HG02642 (cell line): ENCODE results near the gene PPBP.
"Not testable (repeated sequence)": the region's sequence is repeated elsewhere in the genome, so short reads cannot be mapped to it uniquely, and the experiment has no call there.

Source experiments
- ATAC-seq: cut with Tn5 transposase; IDR thresholded peaks from one replicate; pipeline ENCODE4 v1.9.1; 2021; ENCODE audit warnings: mild to moderate bottlenecking; ENCODE audit not compliant: unreplicated experiment, poor library complexity

PPBP gene

GRCh38 chr4:73952352-73952751, 35.6 kb downstream of the PPBP start:
- no peak for ATAC-seq

- ATAC-seq, result not testable (repeated sequence)
Observed at GRCh38 chr4:73950376-73950920, 37.5 kb downstream of the PPBP start.

DNA sequence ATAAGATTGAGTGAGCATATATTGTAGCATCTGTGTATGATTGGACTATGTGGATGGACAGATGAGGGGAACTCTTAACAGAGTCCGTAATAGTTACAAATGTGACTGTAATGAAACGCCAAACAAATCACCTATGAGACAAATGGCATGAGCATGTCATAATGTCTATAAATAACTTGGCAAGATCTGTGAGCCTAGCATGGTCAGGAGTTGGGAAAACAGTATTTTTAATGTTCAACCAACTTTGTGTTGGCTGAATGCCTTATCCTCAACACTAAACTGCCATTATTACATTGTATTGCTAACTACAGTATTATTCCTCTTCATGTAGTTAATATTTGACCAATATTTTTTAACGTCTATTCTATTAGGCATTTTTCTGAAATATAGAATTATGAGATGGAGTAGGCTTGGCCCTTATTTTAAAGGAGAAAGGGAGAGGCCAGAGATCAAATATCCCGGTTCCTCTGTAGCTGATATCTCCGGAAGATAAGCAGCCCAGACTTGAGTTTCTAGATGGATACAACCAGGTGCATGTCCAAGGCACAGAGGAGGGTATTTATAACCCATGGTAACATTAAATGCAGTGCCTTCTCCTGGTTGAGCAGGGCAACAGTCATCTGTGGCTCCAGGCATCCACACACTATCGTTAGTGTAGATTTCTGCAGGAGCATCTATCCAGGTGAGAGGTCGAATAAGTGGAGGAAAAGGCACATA, 38.8 kb downstream of the PPBP start:
- ATAC-seq, result no peak

- no peak for ATAC-seq
Observed at GRCh38 chr4:73948291-73948690, 39.7 kb downstream of the PPBP start.

GRCh38 chr4:73947239-73947985, 40.6 kb downstream of the PPBP start:
- no peak for ATAC-seq

DNA sequence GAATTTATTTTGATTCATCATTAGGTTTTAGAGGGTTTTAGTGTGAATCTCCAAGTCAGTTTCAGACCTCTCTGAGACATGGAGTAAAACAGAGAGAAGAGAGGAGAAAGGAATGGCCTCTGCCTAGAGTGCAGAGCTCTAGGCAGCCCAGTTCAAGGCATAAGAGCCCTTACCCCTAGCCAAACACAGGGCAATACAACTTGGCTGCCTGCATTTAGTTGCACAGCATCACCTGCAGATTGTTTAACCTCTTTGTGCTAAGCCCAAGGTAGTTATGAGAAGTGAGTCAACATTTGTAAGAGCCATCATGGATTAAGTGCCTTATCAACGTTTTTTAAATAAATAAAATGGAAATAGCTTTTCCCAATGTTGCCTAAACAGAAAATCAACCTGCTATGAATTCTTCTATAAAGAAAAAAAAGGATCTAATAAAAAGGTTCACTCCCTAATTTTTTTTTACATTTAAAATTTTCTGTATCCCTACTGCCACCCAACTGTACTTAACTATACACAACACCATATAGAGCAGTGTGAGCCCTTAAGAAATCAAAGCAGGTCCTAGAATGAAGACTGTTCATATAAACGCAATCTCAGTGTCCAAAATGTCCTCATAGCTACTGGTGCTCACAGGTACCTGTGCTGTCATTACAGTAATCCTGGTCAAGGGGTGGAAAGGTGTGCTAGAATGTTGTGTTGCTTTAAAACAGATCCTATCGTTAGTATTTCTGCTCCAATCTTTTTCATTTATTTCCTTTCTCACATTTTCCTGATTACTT, 42.1 kb downstream of the PPBP start:
- no peak for ATAC-seq

DNA sequence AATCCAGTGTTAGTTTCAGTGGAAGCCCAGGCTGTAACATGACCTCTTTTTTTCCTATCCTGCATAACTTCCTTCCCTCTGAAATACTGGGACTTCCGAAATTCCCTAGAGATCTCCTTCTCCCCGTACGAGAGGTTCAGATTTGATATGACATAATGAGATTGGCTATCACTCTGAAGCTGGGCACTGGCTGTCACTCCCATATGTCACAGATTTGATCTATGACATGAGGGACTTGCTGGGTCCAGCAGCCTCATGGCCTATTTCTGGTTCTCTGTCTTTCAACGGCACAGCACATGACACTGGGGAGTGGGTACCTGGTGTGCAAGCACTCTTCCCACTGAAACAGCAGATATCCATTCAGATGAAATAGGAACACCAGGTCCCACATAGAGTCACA, 42.9 kb downstream of the PPBP start:
- no peak for ATAC-seq

- no peak for ATAC-seq
Observed at GRCh38 chr4:73944061-73944875, 43.7 kb downstream of the PPBP start.

GRCh38 chr4:73943555-73943954, 44.4 kb downstream of the PPBP start:
- ATAC-seq, result no peak

GRCh38 chr4:73936969-73937368, 51.0 kb downstream of the PPBP start:
- no peak for ATAC-seq
